Activated B cell treated with CpG ODN at 0.5 μM for 24 hours (primary cell): ENCODE results near the gene TIAM2. TPM values are rescaled to one million over a fixed set of nuclear protein-coding genes. Genes with fewer than 3 reads are reported as not detected.

ENCODE experiments used
- ATAC-seq: fragments of 200-7000 bp; cut with Tn5 transposase; one replicate; pipeline ENCODE4 v1.10.0; 2021; ENCODE audit warnings: low read depth, mild to moderate bottlenecking, moderate library complexity
- CTCF ChIA-PET: fragments of 350-600 bp; sonication (Branson Sonifier 250); formaldehyde crosslinking; loops from one replicate; lab custom pipeline; 2021; ENCODE audit warnings: antibody characterized with exemption; lab: Charles Lee
- POLR2A ChIA-PET: fragments of 350-600 bp; sonication (Branson Sonifier 250); formaldehyde crosslinking; loops from one replicate; lab custom pipeline; 2021; ENCODE audit warnings: antibody characterized with exemption; lab: Charles Lee
- DNase-seq: peaks from one replicate; pipeline ENCODE4 v3.0.0; 2022
- H3K27ac Mint-ChIP-seq: one replicate; pipeline ENCODE4 v1.8.0; 2020; ENCODE audit warnings: mixed read lengths
- H3K27me3 Mint-ChIP-seq: one replicate; pipeline ENCODE4 v1.8.0; 2021; ENCODE audit warnings: mixed read lengths
- H3K36me3 Mint-ChIP-seq: one replicate; pipeline ENCODE4 v1.8.0; 2021; ENCODE audit warnings: low read depth, mixed read lengths
- H3K4me1 Mint-ChIP-seq: one replicate; pipeline ENCODE4 v1.8.0; 2021; ENCODE audit warnings: mixed read lengths
- H3K4me3 Mint-ChIP-seq: one replicate; pipeline ENCODE4 v1.8.0; 2020; ENCODE audit warnings: mild to moderate bottlenecking, mixed read lengths
- H3K9me3 Mint-ChIP-seq: one replicate; pipeline ENCODE4 v1.8.0; 2020; ENCODE audit warnings: mixed read lengths
- CTCF ChIP-seq: fragments of 200-600 bp; IDR thresholded peaks from one replicate; pipeline ENCODE4 v1.8.0; 2022; ENCODE audit warnings: antibody characterized with exemption, mild to moderate bottlenecking
- intact Hi-C: fragments of 100-400 bp; cut with micrococcal nuclease; formaldehyde crosslinking; loops from one replicate; pipeline ENCODE4 v1.15.1; 2024
- total RNA-seq: library from RNA; stranded (reverse); gene quantifications from 2 replicates; pipeline ENCODE4 v1.2.3, GENCODE V29; 2022

TIAM2 gene
- total RNA-seq, 1 donor from 2014 or later: 13.0 TPM

GRCh38 chr6:155188707-155189496 is 193.8 kb downstream of the TIAM2 start:
- Mint-ChIP-seq H3K4me3 (no peak overlapping the region), H3K27ac (no peak overlapping the region), H3K36me3 (no peaks in the 10 kb centered on the region), H3K27me3 (no peaks in the 10 kb centered on the region), H3K9me3 (no peaks in the 10 kb centered on the region), H3K4me1 (peaks cover 27% of the 10 kb centered on the region)
- CTCF ChIA-PET: interaction anchor here (1.1 kb wide), 1 partner anchor 59 kb away, joined by 4 read pairs; no protein-coding TSS in a partner anchor
- POLR2A ChIA-PET: interaction anchor here (0.7 kb wide), 1 partner anchor 1882 kb away, joined by 3 read pairs; no protein-coding TSS in a partner anchor
- no peak for TF ChIP-seq CTCF
- intact Hi-C loops: no loop called here
- no peak for ATAC-seq
- no peak for DNase-seq

- Mint-ChIP-seq H3K36me3 (no peaks in the 10 kb centered on the region), H3K9me3 (no peaks in the 10 kb centered on the region), H3K4me1 (peaks cover 16% of the 10 kb centered on the region), H3K27me3 (no peaks in the 10 kb centered on the region), H3K27ac (no peak overlapping the region), H3K4me3 (no peak overlapping the region)
- DNase-seq (no peak), ATAC-seq (no peak)
- intact Hi-C loops: no loop called here
- TF ChIP-seq CTCF: no peak
- POLR2A ChIA-PET: no interaction called here
- CTCF ChIA-PET: no interaction called here
Observed at GRCh38 chr6:155190677-155191076, 195.6 kb downstream of the TIAM2 start.

- no peak for ATAC-seq
- Mint-ChIP-seq H3K9me3 (peaks cover 7% of the 10 kb centered on the region), H3K36me3 (peaks cover 2% of the 10 kb centered on the region), H3K27ac (no peak overlapping the region), H3K27me3 (no peaks in the 10 kb centered on the region), H3K4me3 (no peak overlapping the region), H3K4me1 (peaks cover 10% of the 10 kb centered on the region)
- POLR2A ChIA-PET: no interaction called here
- no peak for DNase-seq
- TF ChIP-seq CTCF: no peak
- CTCF ChIA-PET: no interaction called here
- intact Hi-C loops: no loop called here
Observed at GRCh38 chr6:155193526-155193925, 198.4 kb downstream of the TIAM2 start.

GRCh38 chr6:155194399-155194798 is 199.3 kb downstream of the TIAM2 start:
- ATAC-seq: no peak
- intact Hi-C loops: no loop called here
- no peak for TF ChIP-seq CTCF
- ChIA-PET CTCF (no interaction called here), POLR2A (no interaction called here)
- no peaks in the 10 kb centered on the region for H3K27me3 Mint-ChIP-seq
- H3K4me1 Mint-ChIP-seq: peaks cover 4% of the 10 kb centered on the region
- H3K36me3 Mint-ChIP-seq: peaks cover 2% of the 10 kb centered on the region
- no peak for DNase-seq
- peaks cover 7% of the 10 kb centered on the region for H3K9me3 Mint-ChIP-seq
- no peak overlapping the region for H3K27ac Mint-ChIP-seq
- no peak overlapping the region for H3K4me3 Mint-ChIP-seq

- CTCF ChIA-PET: no interaction called here
Observed at GRCh38 chr6:155195903-155196302, 200.8 kb downstream of the TIAM2 start.

More at GRCh38 chr6:155195903-155196302, 200.8 kb downstream of the TIAM2 start:
- peaks cover 2% of the 10 kb centered on the region for H3K36me3 Mint-ChIP-seq
- POLR2A ChIA-PET: no interaction called here
- H3K27ac Mint-ChIP-seq: no peak overlapping the region
- H3K4me3 Mint-ChIP-seq: no peak overlapping the region
- intact Hi-C loops: no loop called here
- DNase-seq (no peak), ATAC-seq (no peak)
- H3K27me3 Mint-ChIP-seq: no peaks in the 10 kb centered on the region
- TF ChIP-seq CTCF: no peak
- H3K4me1 Mint-ChIP-seq: peaks cover 4% of the 10 kb centered on the region
- H3K9me3 Mint-ChIP-seq: peaks cover 7% of the 10 kb centered on the region
